HepG2 (cell line): ENCODE measurements around the gene VPS13D. TPM values are rescaled to one million over a fixed set of nuclear protein-coding genes. Genes with fewer than 3 reads are reported as not detected.

Experiments used
- AGO2 ChIP-seq: fragments of 200-400 bp; formaldehyde crosslinking; optimal IDR thresholded peaks from 2 replicates; pipeline ENCODE3; 2017; ENCODE audit warnings: mild to moderate bottlenecking, low read depth, low read length, moderate library complexity
- ATF2 ChIP-seq: sonication (generic); formaldehyde crosslinking; IDR thresholded peaks from 2 replicates; pipeline ENCODE4 v1.4.0; 2020; ENCODE audit warnings: missing genetic modification reagents
- DMAP1 ChIP-seq: IDR thresholded peaks from 2 replicates; pipeline ENCODE4 v1.6.1; 2016
- EHMT2 ChIP-seq: fragments of 200-600 bp; sonication (generic); IDR thresholded peaks from 2 replicates; pipeline ENCODE4 v1.7.0; 2017; ENCODE audit warnings: antibody characterized with exemption, low read depth, low read length, borderline replicate concordance
- GFI1 ChIP-seq: sonication (generic); formaldehyde crosslinking; IDR thresholded peaks from 2 replicates; pipeline ENCODE4 v1.5.0; 2020; ENCODE audit warnings: missing genetic modification reagents, mild to moderate bottlenecking, borderline replicate concordance
- HOXA7 ChIP-seq: sonication (generic); formaldehyde crosslinking; IDR thresholded peaks from 2 replicates; pipeline ENCODE4 v1.8.1; 2022; ENCODE audit warnings: mild to moderate bottlenecking, missing genetic modification reagents, moderate library complexity
- JDP2 ChIP-seq: sonication (generic); formaldehyde crosslinking; IDR thresholded peaks from 2 replicates; pipeline ENCODE4 v1.8.1; 2022; ENCODE audit warnings: missing genetic modification reagents, borderline replicate concordance
- RBM22 ChIP-seq: fragments of 200-400 bp; formaldehyde crosslinking; optimal IDR thresholded peaks from 2 replicates; pipeline ENCODE3; 2017; ENCODE audit warnings: mild to moderate bottlenecking, low read length, moderate library complexity
- REXO4 ChIP-seq: sonication (generic); formaldehyde crosslinking; IDR thresholded peaks from 2 replicates; pipeline ENCODE4 v1.8.0; 2022; ENCODE audit warnings: missing genetic modification reagents, mild to moderate bottlenecking, borderline replicate concordance
- RXRB ChIP-seq: IDR thresholded peaks from 2 replicates; pipeline ENCODE4 v1.6.1; 2016; ENCODE audit warnings: borderline replicate concordance, missing genetic modification reagents, missing compliant biosample characterization
- SATB2 ChIP-seq: sonication (generic); formaldehyde crosslinking; IDR thresholded peaks from 2 replicates; pipeline ENCODE4 v1.5.0; 2020; ENCODE audit warnings: missing genetic modification reagents
- SKI ChIP-seq: fragments of 450-650 bp; IDR thresholded peaks from one replicate; pipeline ENCODE4 v1.6.1; 2018; ENCODE audit warnings: mild to moderate bottlenecking; ENCODE audit not compliant: partially characterized antibody
- SRF ChIP-seq: IDR thresholded peaks from 2 replicates; pipeline ENCODE4 v1.6.1; 2011; ENCODE audit warnings: mild to moderate bottlenecking, low read depth, low read length, moderate library complexity
- ZNF124 ChIP-seq: sonication (generic); formaldehyde crosslinking; IDR thresholded peaks from 2 replicates; pipeline ENCODE4 v1.4.0; 2020; ENCODE audit warnings: missing genetic modification reagents
- ZNF160 ChIP-seq: sonication (generic); formaldehyde crosslinking; IDR thresholded peaks from 2 replicates; pipeline ENCODE4 v1.8.0; 2022; ENCODE audit warnings: mild to moderate bottlenecking, inconsistent platforms, missing genetic modification reagents
- ZNF326 ChIP-seq: sonication (generic); formaldehyde crosslinking; IDR thresholded peaks from 2 replicates; pipeline ENCODE4 v1.4.0; 2020; ENCODE audit warnings: missing genetic modification reagents, borderline replicate concordance
- ZNF335 ChIP-seq: sonication (generic); formaldehyde crosslinking; IDR thresholded peaks from 2 replicates; pipeline ENCODE4 v1.4.0; 2020; ENCODE audit warnings: missing genetic modification reagents
- ZNF337 ChIP-seq: sonication (generic); formaldehyde crosslinking; IDR thresholded peaks from 2 replicates; pipeline ENCODE4 v1.5.1; 2020; ENCODE audit warnings: missing genetic modification reagents, low read depth, mild to moderate bottlenecking, borderline replicate concordance
- ZNF513 ChIP-seq: sonication (generic); formaldehyde crosslinking; conservative IDR thresholded peaks from 2 replicates; pipeline ENCODE4 v1.5.0; 2020; ENCODE audit warnings: missing genetic modification reagents
- ZNF615 ChIP-seq: sonication (generic); formaldehyde crosslinking; IDR thresholded peaks from 2 replicates; pipeline ENCODE4 v1.5.0; 2020; ENCODE audit warnings: mild to moderate bottlenecking, missing genetic modification reagents, borderline replicate concordance
- ZNF646 ChIP-seq: sonication (generic); formaldehyde crosslinking; IDR thresholded peaks from 2 replicates; pipeline ENCODE4 v1.9.0; 2021; ENCODE audit warnings: mild to moderate bottlenecking, missing genetic modification reagents
- ZNF788 ChIP-seq: sonication (generic); formaldehyde crosslinking; IDR thresholded peaks from 2 replicates; pipeline ENCODE4 v1.5.0; 2020; ENCODE audit warnings: mild to moderate bottlenecking, missing genetic modification reagents, borderline replicate concordance
- ZNF850 ChIP-seq: sonication (generic); formaldehyde crosslinking; conservative IDR thresholded peaks from 2 replicates; pipeline ENCODE4 v1.9.0; 2021; ENCODE audit warnings: mild to moderate bottlenecking, missing genetic modification reagents
- polyA plus RNA-seq, 8 experiments: library from polyadenylated mRNA; depleted of rRNA in 3 of 8; stranded (reverse) in 7 of 8; unstranded in 1 of 8; fragments of >200 nt; fragmentation: Illumina TruSeq in 4 of 8; extraction: Trizol in 4 of 8; gene quantifications; 2 replicates each; pipeline versions ENCODE4 v1.2.1 to v1.2.3, GENCODE V29; 2011 to 2016; ENCODE audit warnings: low read depth in 4 of 8, missing spikeins in 1 of 8, mixed read lengths in 1 of 8; ENCODE audit not compliant: insufficient read depth in 1 of 8
- total RNA-seq, 5 experiments: library from RNA; depleted of rRNA; stranded (reverse); fragments of >200 nt; fragmentation: Illumina TruSeq; extraction: Trizol; gene quantifications; 2 replicates each; pipeline ENCODE4 v1.2.3, GENCODE V29; 2016; ENCODE audit warnings: low read depth in 1 of 5

The VPS13D gene
- total and polyA plus RNA-seq, 2 of the 13 experiments (the other 11 are each of a cell fraction or from before 2014, with no cell fraction given): 8.6 to 13.9 TPM

- TF ChIP-seq ZNF646 (CRISPR knock-in tag) (no peak), ZNF326 (CRISPR knock-in tag) (no peak), SRF (no peak), ATF2 (CRISPR knock-in tag) (peak; percentile 28; the same call in 1 of the 2 replicates), ZNF513 (CRISPR knock-in tag) (no peak), ZNF788 (CRISPR knock-in tag) (no peak), SATB2 (CRISPR knock-in tag) (no peak), ZNF850 (CRISPR knock-in tag) (no peak), RXRB (CRISPR knock-in tag) (peak; percentile 93), DMAP1 (no peak), AGO2 (no peak), ZNF615 (no peak), EHMT2 (no peak), ZNF335 (CRISPR knock-in tag) (no peak), REXO4 (CRISPR knock-in tag) (no peak), RBM22 (no peak), GFI1 (CRISPR knock-in tag) (peak; percentile 91), ZNF124 (no peak), JDP2 (CRISPR knock-in tag) (no peak), SKI (peak; percentile 59), ZNF337 (0 out of 2 replicates have a peak, but pooled peaks have one; percentile 41), HOXA7 (CRISPR knock-in tag) (no peak), ZNF160 (CRISPR knock-in tag) (no peak)
These were observed 172.4 kb downstream of the VPS13D start (continued) for GRCh38 chr1:12402159-12402673.
